GM23338 (cell line): ENCODE data around the gene ZNF236. TPM values are rescaled to one million over a fixed set of nuclear protein-coding genes. Genes with fewer than 3 reads are reported as not detected.

Experiments
- ATAC-seq: fragments of 200-7000 bp; cut with Tn5 transposase; 3 replicates; pipeline ENCODE4 v1.9.1; 2020
- DNase-seq: peaks from one replicate; pipeline ENCODE4 v3.0.0-alpha.2; 2015; ENCODE audit warnings: low spot score
- H2AFZ ChIP-seq: fragments of 200-600 bp; sonication (generic); 2 replicates; pipeline ENCODE4 v1.8.0; 2016; ENCODE audit warnings: antibody characterized with exemption, mild to moderate bottlenecking, moderate library complexity
- H3F3A ChIP-seq: fragments of 200-600 bp; sonication (generic); replicated peaks from 2 replicates; pipeline ENCODE4 v1.8.0; 2017; ENCODE audit warnings: antibody characterized with exemption, mixed run types, low read depth
- H3K27ac ChIP-seq: fragments of 200-600 bp; sonication (generic); 2 replicates; pipeline ENCODE4 v1.6.1; 2016; ENCODE audit warnings: low read depth
- H3K27me3 ChIP-seq: fragments of 200-600 bp; sonication (generic); 2 replicates; pipeline ENCODE4 v1.8.0; 2016; ENCODE audit warnings: mild to moderate bottlenecking, mixed run types, moderate library complexity; ENCODE audit not compliant: insufficient read depth
- H3K36me3 ChIP-seq: fragments of 200-600 bp; sonication (generic); 2 replicates; pipeline ENCODE4 v1.8.0; 2016; ENCODE audit warnings: mild to moderate bottlenecking; ENCODE audit not compliant: insufficient read depth
- H3K4me1 ChIP-seq: fragments of 200-600 bp; sonication (generic); 2 replicates; pipeline ENCODE4 v1.8.0; 2016; ENCODE audit warnings: mild to moderate bottlenecking, moderate library complexity; ENCODE audit not compliant: insufficient read depth
- H3K4me2 ChIP-seq: fragments of 200-600 bp; sonication (generic); 2 replicates; pipeline ENCODE4 v1.7.1; 2017; ENCODE audit warnings: mixed run types
- H3K4me3 ChIP-seq: fragments of 200-600 bp; sonication (generic); 2 replicates; pipeline ENCODE4 v1.6.1; 2016; ENCODE audit warnings: mixed run types
- H3K79me2 ChIP-seq: fragments of 200-600 bp; sonication (generic); replicated peaks from 2 replicates; pipeline ENCODE4 v1.8.0; 2017; ENCODE audit warnings: mild to moderate bottlenecking; ENCODE audit not compliant: insufficient read depth
- H3K9me2 ChIP-seq: fragments of 200-600 bp; sonication (generic); 2 replicates; pipeline ENCODE4 v1.8.0; 2017; ENCODE audit not compliant: insufficient read depth
- H4K20me1 ChIP-seq: fragments of 200-600 bp; sonication (generic); replicated peaks from 2 replicates; pipeline ENCODE4 v1.8.0; 2017; ENCODE audit warnings: mild to moderate bottlenecking; ENCODE audit not compliant: insufficient read depth
- H3K27ac Mint-ChIP-seq: 2 replicates; pipeline ENCODE4 v1.8.0; 2020; ENCODE audit warnings: inconsistent platforms, mild to moderate bottlenecking, moderate library complexity, mixed read lengths
- H3K27me3 Mint-ChIP-seq: 3 replicates; pipeline ENCODE4 v1.8.0; 2022; ENCODE audit warnings: low read depth, mild to moderate bottlenecking, moderate library complexity, mixed read lengths, inconsistent platforms; ENCODE audit not compliant: insufficient read depth, poor library complexity
- H3K36me3 Mint-ChIP-seq: 3 replicates; pipeline ENCODE4 v1.8.0; 2021; ENCODE audit warnings: low read depth, mild to moderate bottlenecking, inconsistent platforms, moderate library complexity, mixed read lengths
- H3K4me1 Mint-ChIP-seq: 3 replicates; pipeline ENCODE4 v1.8.0; 2020; ENCODE audit warnings: mild to moderate bottlenecking, inconsistent platforms, mixed read lengths
- H3K4me3 Mint-ChIP-seq: 3 replicates; pipeline ENCODE4 v1.8.0; 2021; ENCODE audit warnings: moderate library complexity, mild to moderate bottlenecking, inconsistent platforms, mixed read lengths
- H3K9me3 Mint-ChIP-seq: 3 replicates; pipeline ENCODE4 v1.8.0; 2020; ENCODE audit warnings: moderate library complexity, mild to moderate bottlenecking, inconsistent platforms, mixed read lengths
- CREB1 ChIP-seq: fragments of 250-450 bp; sonication (Bioruptor Pico); IDR thresholded peaks from 2 replicates; pipeline ENCODE4 v1.5.0; 2020; ENCODE audit warnings: low read depth, mild to moderate bottlenecking, moderate library complexity
- CTCF ChIP-seq, 2 experiments: fragments of 200-600 bp in 1 of 2; sonication (generic) in 1 of 2; conservative IDR thresholded peaks; 2 replicates each; pipeline versions ENCODE4 v1.5.1 to v1.6.1; 2016 to 2017; ENCODE audit warnings: antibody characterized with exemption in 2 of 2, low read depth in 2 of 2, mild to moderate bottlenecking in 2 of 2, moderate library complexity in 1 of 2
- ETS1 ChIP-seq: IDR thresholded peaks from 2 replicates; pipeline ENCODE4 v1.6.1; 2016; ENCODE audit warnings: antibody characterized with exemption
- EZH2 ChIP-seq: fragments of 200-600 bp; sonication (generic); IDR thresholded peaks from one replicate; pipeline ENCODE4 v1.8.0; 2017; ENCODE audit warnings: antibody characterized with exemption, mild to moderate bottlenecking, low read depth; ENCODE audit not compliant: unreplicated experiment
- EZH2phosphoT487 ChIP-seq: fragments of 200-600 bp; sonication (generic); IDR thresholded peaks from one replicate; pipeline ENCODE4 v1.8.1; 2018; ENCODE audit warnings: antibody characterized with exemption; ENCODE audit not compliant: unreplicated experiment
- NANOG ChIP-seq: IDR thresholded peaks from 2 replicates; pipeline ENCODE4 v1.6.1; 2016; ENCODE audit warnings: antibody characterized with exemption, borderline replicate concordance
- POLR2AphosphoS5 ChIP-seq: IDR thresholded peaks from 2 replicates; pipeline ENCODE4 v1.6.1; 2016; ENCODE audit warnings: antibody characterized with exemption, low read depth
- STAT1 ChIP-seq: IDR thresholded peaks from one replicate; pipeline ENCODE4 v1.6.1; 2016; ENCODE audit warnings: antibody characterized with exemption; ENCODE audit not compliant: unreplicated experiment
- ZNF114 ChIP-seq: fragments of 250-450 bp; sonication (Bioruptor Pico); IDR thresholded peaks from 2 replicates; pipeline ENCODE4 v1.5.0; 2020; ENCODE audit warnings: mild to moderate bottlenecking, moderate library complexity
- ZNF331 ChIP-seq: fragments of 250-450 bp; sonication (Bioruptor Pico); IDR thresholded peaks from 2 replicates; pipeline ENCODE4 v1.5.0; 2020; ENCODE audit warnings: low read depth, mild to moderate bottlenecking, moderate library complexity
- ZNF462 ChIP-seq: fragments of 250-450 bp; sonication (Bioruptor Pico); IDR thresholded peaks from 2 replicates; pipeline ENCODE4 v1.5.0; 2020; ENCODE audit warnings: mild to moderate bottlenecking, moderate library complexity
- polyA plus RNA-seq: library from polyadenylated mRNA; unstranded; fragments of >200 nt; fragmentation: Nextera tagmentation; extraction: Ambion mirVana; gene quantifications from 2 replicates; pipeline ENCODE4 v1.2.1, GENCODE V29; 2016
- total RNA-seq: library from RNA; depleted of rRNA; stranded (reverse); fragments of >200 nt; shearing (Covaris generic); gene quantifications from 2 replicates; pipeline ENCODE4 v1.2.3, GENCODE V29; 2014

Gene ZNF236
- total and polyA plus RNA-seq, 2 experiments from 2014 or later, result 8.9 to 16.3 TPM

DNA sequence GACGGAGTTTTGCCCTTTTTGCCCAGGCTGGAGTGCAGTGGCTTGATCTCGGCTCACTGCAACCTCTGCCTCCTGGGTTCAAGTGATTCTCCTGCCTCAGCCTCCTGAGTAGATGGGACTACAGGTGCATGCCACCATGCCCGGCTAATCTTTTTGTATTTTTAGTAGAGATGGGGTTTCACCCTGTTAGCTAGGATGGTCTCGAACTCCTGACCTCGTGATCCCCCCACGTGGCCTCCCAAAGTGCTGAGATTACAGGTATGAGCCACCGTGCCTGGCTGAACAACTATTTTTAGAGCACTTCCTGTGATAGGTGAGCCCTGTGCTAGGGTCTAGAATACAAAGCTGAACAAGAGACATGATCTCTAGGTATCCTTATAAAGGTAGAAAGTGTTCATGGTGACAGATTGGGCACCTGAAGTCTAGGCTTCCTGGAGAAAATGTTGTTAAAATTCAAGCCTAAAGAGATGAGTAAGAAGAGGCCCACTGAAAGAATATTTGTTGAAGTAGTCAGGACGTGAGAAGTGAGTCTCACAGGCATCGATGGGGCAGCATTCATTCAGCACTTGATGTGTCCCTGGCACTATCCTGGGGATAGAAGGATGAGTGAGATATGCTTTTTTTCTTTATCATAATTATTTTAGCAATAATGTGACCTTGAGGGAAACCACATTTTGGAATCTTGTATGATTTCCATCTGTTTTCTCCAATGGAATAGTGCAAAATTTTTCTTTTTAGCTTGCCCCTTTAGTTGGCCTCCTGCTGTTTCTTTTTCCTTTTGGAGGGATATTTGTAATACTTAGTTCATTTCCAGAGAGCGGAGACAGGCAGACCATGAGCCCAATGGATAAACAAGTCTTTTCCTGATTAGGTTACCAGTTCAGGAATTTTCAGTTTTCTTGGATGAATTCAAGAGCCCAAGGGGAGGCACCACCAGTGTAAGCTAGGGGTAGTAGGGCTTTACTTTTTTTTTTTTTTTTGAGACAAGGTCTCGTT, 5.1 kb downstream of the ZNF236 start:
- Histone ChIP-seq H3K4me1 (no peaks in the 10 kb centered on the region; the same call in none of the 2 replicates), H4K20me1 (no peaks in the 10 kb centered on the region), H3K9me2 (no peaks in the 10 kb centered on the region), H3F3A (peaks cover 8% of the 10 kb centered on the region; the same call in 1 of the 2 replicates), H3K4me3 (no peak overlapping the region), H3K27ac (no peak overlapping the region), H3K4me2 (no peak overlapping the region), H2AFZ (no peak overlapping the region), H3K79me2 (peaks cover 84% of the 10 kb centered on the region), H3K36me3 (no peaks in the 10 kb centered on the region), H3K27me3 (no peaks in the 10 kb centered on the region)
- Mint-ChIP-seq H3K4me3 (no peak overlapping the region), H3K27me3 (peaks cover 2% of the 10 kb centered on the region), H3K27ac (no peak overlapping the region), H3K9me3 (no peaks in the 10 kb centered on the region; the same call in 2 of the 3 replicates), H3K4me1 (peaks cover 24% of the 10 kb centered on the region), H3K36me3 (no peaks in the 10 kb centered on the region)
- TF ChIP-seq ZNF114 (no peak), CREB1 (CRISPR knock-in tag) (no peak), EZH2phosphoT487 (no peak), STAT1 (no peak), POLR2AphosphoS5 (no peak), CTCF (conservative IDR thresholded peaks at IDR 0.05; ENCODE audit: low read depth in 2 of 2) (no peak), ZNF462 (CRISPR knock-in tag) (no peak), ZNF331 (CRISPR knock-in tag) (no peak), NANOG (no peak), ETS1 (no peak), EZH2 (no peak)
- ATAC-seq, result no peak
- no peak for DNase-seq
